CD4-positive, alpha-beta T cell treated with Interleukin-1 beta for 1 hour (primary cell): ENCODE results near the gene TP63.
"Not testable (repeated sequence)": the region's sequence is repeated elsewhere in the genome, so short reads cannot be mapped to it uniquely, and the experiment has no call there.

Experiments
- DNase-seq, 2 donors: peaks; one replicate each; pipeline ENCODE4 v3.0.0-alpha.2; 2020 to 2022

The TP63 gene

GRCh38 chr3:189629803-189630455 is 1.3 kb upstream of the TP63 start:
- no peak for DNase-seq

- peak; percentile 4 to 22 for DNase-seq
These were observed 319 bp upstream of the TP63 start for GRCh38 chr3:189630767-189631372.

DNA sequence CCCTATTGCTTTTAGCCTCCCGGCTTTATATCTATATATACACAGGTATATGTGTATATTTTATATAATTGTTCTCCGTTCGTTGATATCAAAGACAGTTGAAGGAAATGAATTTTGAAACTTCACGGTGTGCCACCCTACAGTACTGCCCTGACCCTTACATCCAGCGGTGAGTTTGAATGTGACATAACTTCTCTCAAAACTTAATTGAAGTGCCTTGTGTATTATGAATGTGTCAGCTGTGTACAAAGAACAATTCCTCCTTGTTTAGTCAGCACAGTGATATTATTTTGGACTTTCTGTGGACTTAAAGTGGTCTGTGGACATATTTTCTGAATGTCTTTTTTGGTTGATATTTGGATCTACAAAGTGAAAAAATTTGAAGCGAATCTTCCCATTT is 220 bp downstream of the TP63 start:
- no peak for DNase-seq

GRCh38 chr3:189632242-189632641 is 1.1 kb downstream of the TP63 start:
- no peak for DNase-seq

GRCh38 chr3:189635339-189635738 is 4.2 kb downstream of the TP63 start:
- DNase-seq, result no peak

DNA sequence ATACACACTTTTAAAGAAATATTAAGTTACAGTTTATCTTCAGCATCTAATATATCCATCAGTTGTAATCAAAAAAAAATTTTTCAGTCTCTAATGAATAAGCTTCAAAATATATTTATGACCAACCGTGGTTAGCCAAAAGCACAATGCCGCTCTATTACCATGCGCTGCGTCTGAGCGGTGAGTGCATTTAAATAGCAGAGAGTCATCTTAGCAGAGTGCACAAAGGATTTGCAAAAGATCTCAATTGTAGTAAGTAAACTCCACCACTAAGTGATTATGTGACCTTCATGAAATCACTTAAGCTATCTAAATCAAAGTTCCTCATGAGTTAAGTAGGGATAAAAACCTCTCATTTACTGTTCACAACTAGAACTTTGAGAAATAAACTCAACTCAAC is 4.9 kb downstream of the TP63 start:
- DNase-seq, result no peak

GRCh38 chr3:189637750-189638149 is 6.6 kb downstream of the TP63 start:
- DNase-seq, result no peak

- DNase-seq, result no peak
These were observed 7.3 kb downstream of the TP63 start for GRCh38 chr3:189638276-189639031.

DNA sequence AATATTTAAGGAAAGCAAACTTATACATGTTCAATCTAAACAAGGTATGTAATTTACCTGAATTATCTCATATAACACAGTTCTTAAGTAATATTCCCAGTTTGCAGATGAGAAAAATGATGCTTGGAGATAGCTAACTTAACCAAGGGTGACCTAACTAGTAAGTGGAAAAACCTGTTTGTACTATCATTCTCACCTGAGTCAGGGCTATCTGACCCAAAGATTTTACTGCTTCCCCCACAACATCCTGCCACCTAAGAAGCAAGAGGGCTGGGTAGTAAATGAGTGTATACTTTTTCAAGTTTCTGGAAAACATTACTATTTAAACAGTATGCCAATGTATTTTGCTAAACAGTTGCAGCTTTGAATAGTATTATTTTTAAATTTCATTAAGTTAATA is 10.6 kb downstream of the TP63 start:
- no peak for DNase-seq

DNA sequence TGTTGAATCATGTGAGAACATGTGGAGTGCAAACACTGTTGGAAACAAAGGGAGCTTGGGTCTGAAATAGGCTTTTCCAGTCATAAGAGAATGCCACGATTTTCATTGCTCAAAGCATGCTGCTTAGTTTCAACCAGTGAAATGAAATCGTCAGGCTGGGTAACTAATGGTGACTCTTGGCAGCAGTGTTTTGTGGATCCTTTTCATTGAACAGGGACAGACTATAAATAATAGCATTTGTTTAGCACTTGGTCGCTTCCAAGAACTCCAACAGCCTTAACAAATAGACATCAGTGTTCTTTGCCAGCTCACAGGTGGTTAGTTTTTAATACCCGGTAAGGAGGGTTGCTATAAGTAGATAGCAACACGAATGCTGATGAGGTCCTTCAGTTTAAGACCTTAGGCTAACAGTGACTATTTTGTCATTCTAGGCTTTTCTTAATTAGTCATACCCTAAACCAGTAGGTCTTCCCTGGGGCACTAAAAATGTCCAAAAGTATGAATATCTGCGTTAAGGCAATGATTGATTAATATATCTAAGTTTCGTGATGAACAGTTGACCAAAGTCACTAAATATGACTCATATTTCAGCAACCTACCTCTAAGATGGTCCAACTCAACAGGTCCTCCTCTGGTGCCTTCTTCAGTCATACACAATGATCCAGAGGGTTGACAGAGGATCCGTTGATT is 15.8 kb downstream of the TP63 start:
- DNase-seq, result no peak

DNA sequence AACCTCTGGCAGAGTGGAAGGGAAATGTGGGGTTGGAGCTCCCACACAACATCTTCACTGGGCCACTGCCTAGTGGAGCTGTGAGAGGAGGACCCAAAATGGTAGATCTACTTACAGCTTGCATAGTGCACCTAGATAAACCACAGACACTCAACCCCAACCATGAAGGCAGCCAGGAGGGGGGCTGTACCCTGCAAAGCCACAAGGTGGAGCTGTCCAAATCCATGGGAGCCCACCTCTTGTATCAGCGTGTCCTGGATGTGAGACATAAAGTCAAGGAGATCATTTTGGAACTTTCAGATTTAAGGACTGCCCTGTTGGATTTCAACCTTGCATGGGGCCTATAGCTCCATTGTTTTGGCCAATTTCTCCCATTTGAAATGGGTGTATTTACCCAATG is 20.9 kb downstream of the TP63 start:
- no peak for DNase-seq

- DNase-seq, result no peak
These were observed 24.4 kb downstream of the TP63 start for GRCh38 chr3:189655617-189656016.

DNA sequence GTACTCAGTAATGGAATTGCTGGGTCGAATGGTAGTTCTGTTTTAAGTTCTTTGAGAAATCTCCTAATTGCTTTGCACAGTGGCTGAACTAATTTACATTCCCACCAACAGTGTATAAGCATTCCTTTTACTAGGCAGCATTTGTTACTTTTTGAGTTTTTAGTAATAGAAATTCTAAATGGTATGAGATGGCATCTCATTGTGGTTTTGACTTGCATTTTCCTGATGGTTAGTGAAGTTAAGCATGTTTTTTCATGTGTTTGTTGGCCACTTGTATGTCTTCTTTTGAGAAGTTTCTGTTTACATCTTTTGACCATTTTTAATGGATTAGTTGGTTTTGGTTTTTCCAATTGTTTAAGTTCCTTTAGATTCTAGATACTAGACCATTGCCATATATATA is 28.4 kb downstream of the TP63 start:
- no peak for DNase-seq

GRCh38 chr3:189664311-189664710 is 33.1 kb downstream of the TP63 start:
- no peak for DNase-seq

DNA sequence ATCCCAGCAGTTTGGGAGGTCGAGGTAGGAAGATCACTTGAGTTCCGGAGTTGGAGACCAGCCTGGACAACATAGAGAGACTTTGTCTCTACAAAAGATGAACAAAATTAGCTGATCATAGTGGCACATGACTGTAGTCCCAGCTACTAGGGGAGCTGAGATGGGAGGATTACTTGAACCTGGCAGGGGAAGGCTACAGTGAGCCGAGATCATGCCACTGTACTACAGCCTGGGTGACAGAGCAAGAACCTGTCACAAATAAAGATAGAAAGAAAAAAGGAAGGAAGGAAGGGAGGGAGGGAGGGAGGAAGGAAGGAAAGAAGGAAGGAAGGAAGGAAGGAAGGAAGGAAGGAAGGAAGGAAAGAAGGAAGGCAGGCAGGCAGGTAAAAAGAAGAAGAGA is 41.2 kb downstream of the TP63 start:
- not testable (repeated sequence) for DNase-seq

DNA sequence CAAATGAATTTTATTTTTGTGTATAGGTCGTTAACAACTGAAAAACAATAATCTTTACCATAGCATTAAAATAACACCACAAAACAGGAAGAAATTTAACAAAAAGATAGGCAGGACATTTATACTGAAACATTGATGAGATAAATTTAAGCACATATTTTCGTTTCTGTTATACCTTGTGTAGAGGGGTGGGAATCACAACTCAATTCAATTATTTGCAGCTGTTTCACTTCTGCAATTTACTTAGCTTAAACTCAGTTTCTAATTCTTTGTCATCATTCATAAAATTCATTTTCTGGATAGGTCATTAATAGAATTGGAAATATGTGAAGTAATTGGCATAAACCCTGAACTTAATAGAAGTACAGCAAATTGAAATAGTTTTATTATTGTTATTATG is 42.3 kb downstream of the TP63 start:
- no peak for DNase-seq

- no peak for DNase-seq
These were observed 43.2 kb downstream of the TP63 start for GRCh38 chr3:189674249-189674913.

DNA sequence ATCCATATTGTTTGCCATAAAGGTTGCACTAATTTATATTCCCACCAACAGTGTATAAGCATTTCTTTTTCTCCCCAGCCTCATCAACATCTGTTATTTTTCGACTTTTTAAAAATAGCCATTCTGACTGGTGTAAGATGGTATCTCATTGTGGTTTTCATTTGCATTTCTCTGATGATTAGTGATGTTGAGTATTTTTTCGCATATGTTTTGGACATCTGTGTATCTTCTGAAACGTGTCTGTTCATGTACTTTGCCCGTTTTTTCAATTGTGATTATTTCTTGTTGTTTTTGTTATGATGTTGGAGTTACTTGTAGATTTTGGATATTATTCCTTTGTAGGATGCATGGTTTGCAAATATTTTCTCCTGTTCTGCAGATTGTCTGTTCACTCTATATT is 46.5 kb downstream of the TP63 start:
- DNase-seq, result no peak

- no peak for DNase-seq
These were observed 49.5 kb downstream of the TP63 start for GRCh38 chr3:189680723-189681122.

DNA sequence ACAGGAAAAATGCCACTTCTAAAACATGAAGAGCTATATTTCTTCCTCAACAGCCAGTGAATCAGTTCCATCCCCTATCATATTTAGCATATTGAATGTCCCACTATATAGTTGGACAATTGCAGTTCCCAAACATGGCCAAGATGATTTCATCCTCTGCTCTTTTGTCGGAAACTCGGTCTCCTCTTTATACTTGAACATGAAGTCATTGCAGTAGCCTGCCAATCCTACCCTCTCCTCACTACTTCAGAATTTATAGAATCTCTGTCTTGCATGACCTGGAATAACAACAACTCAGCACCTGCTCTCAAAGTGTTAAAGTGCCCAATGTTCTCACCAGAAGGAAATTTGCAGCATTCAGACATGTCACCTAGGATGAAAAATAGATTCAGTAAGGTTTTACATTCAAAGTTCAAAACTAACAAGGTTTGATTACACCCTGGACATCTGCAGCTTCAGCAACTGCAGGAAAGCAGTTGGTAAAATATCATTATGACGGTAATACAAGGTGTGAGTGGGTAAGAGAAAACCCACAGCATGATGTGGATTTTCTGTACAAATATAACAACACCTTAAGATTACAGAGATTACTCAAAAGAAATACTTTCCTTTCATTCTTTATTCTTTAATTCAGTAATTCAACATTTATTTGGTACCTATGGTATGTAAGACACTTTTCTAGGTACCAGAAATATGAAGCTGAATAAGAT is 52.5 kb downstream of the TP63 start:
- no peak for DNase-seq

DNA sequence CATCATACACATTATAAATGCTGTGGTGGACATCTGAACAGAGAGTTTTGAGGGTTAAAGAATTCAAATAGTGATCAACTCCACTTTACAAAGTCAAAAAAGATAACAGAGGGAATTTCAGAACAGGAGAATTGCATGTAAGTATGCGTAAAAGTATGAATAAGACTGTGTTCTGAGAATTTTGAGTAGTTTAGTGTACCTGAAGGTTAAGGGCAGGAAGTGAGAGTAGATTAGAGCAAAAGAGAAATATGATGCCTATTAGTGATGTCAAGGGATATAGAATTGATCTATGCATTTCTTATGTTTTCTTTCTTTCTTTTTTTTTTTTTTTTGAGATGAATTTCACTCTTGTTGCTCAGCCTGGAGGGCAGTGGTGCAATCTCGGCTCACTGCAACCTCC is 53.1 kb downstream of the TP63 start:
- DNase-seq, result no peak

DNA sequence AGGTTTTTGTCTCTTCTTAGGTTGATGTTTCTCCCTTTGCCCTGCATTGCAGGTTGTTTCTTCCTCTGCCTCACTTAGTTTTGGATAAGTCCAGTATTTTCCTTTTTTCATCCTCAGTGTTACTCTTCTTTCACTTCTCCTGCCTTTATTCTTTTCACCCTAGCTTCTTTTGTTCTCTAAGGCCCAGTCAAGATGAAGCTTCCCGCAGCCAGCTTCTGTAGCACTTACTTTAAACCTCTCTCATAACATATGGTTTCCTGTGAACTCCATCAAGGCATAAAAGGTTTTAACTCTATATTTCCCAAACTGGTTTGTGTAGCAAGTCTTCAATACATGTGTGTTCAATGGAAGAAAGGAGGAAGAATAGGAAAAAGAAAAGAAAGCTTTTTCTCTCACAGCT is 54.1 kb downstream of the TP63 start:
- no peak for DNase-seq

DNA sequence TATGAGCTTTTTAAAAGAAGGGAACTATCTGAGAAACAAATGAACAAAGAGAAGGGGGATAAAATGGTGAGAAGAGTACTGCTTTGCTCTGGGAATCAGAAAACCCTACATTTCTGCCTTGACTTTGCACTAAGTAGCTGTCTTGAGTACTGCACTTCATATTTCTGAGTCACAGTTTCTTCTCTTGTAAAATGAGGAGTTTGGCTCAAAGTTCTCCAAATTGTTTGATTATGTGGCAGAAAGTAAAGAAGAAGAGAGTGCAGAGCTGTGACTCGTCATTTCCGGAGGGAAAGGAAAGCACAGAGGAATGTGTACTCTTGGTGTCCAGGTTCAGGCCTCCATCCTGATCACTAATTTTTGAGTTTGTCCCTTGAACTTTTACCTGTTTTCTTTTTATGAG is 54.7 kb downstream of the TP63 start:
- DNase-seq, result no peak
